Measurements from ENCODE around the gene RUVBL1. TPM values are rescaled to one million over a fixed set of nuclear protein-coding genes. Genes with fewer than 3 reads are reported as not detected.

Gene RUVBL1
- total and polyA plus RNA-seq, 10 of the 15 experiments (the other 5 are each of a cell fraction or from before 2014, with no cell fraction given), result 15.2 to 142 (median 84.2) TPM

DNA sequence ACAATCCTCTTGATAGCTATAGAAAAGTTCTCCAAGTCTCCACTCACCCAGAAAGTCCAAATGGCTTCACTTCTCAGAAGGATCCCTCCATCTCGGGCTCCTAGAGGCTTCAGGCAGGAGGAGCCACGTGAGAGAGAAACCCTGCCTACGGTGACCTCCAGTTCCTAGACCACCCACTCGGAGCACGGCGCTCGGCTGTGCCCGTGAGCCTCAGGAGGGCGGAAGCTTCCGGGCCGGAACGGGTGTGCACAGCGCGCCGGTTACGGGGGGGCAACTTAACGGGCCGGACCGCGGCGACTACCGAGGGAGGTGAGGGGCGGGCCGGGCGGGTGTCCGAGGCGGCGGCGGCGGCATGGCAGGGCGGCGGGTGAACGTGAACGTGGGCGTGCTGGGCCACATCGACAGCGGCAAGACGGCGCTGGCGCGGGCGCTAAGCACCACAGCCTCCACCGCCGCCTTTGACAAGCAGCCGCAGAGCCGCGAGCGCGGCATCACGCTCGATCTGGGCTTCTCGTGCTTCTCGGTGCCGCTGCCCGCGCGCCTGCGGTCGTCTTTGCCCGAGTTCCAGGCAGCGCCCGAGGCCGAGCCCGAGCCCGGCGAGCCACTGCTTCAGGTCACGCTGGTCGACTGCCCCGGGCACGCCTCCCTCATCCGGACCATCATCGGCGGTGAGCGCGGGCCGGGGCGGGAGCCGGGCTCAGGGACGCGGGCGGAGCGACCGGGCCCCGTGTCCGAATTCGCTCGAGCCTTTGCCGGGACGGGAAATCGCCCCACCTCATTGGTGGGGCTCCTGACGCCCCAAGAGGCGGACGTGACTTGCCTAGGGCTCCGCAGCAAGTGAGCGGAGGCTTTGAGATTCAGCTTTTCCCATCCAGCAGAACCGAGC is 29.8 kb upstream of the RUVBL1 start, which contains the start of gene EEFSEC:
EEFSEC (plus strand) TSS at position 326 of the 886 bp plus-strand sequence; CDS start at position 353, 27 bp downstream.
- 1% methylated on average over 55 of the region's 96 CpGs for WGBS (ENCODE audit: insufficient coverage, insufficient replicate concordance, low lambda C conversion rate, missing lambda C conversion rate)
- no peak for FAIRE-seq
- H3K27ac ChIP-seq (ENCODE audit: control insufficient read depth, insufficient read depth), result peak within 1 kb of the TSS; percentile 69
- H3K4me3 ChIP-seq, result peak within 1 kb of the TSS; percentile 66
- in situ Hi-C loops (cut with MboI), result no loop called here
- ChIA-PET RAD21 (ENCODE audit: unreplicated experiment) (interaction anchor here (0.7 to 1.1 kb wide), 5 partner anchors 30 to 345 kb away, joined by 3 to 6 read pairs (median 3); partner anchors contain the start of gene RUVBL1), SMC1A (ENCODE audit: uncharacterized antibody, unreplicated experiment) (interaction anchor here (0.6 to 1.6 kb wide), 4 partner anchors 12 to 97 kb away, joined by 3 to 8 read pairs (median 4); partner anchors contain the start of gene RUVBL1), POLR2A (interaction anchor here (0.6 to 1.1 kb wide), 5 partner anchors 29 to 755 kb away, joined by 4 to 8 read pairs (median 6); partner anchors contain the start of gene RUVBL1), CTCF (interaction anchor here (0.6 to 1.2 kb wide), 3 partner anchors 20 to 527 kb away, joined by 3 to 6 read pairs (median 4); partner anchors contain the start of gene RUVBL1)
- peak within 1 kb of the TSS; percentile 93 for H3K4me2 ChIP-seq (ENCODE audit: control insufficient read depth, insufficient read depth)
- DNase-seq (ENCODE audit: low read depth, low spot score), result peak; percentile 57
- TSS peak; percentile 73 for BruUV-seq (replicated peaks)
- H3K9me3 ChIP-seq (replicated peaks; ENCODE audit: control insufficient read depth, insufficient read depth, low read length), result no peaks in the 10 kb centered on the region; the same call in 2 of the 3 replicates
- H3K36me3 ChIP-seq (ENCODE audit: control insufficient read depth in 2 of 2, insufficient read depth in 2 of 2, low read length in 1 of 2), result peaks cover 0 to 5% of the 10 kb centered on the region in 2 experiments; a peak in 1 of 4 replicates
- peak within 1 kb of the TSS; percentile 100 for H2AFZ ChIP-seq (ENCODE audit: control insufficient read depth, low read depth, low read length)
- H3K79me2 ChIP-seq (ENCODE audit: control insufficient read depth, insufficient read depth, low read length), result peaks cover 9% of the 10 kb centered on the region
- ATAC-seq, result peak; percentile 96
- peak within 1 kb of the TSS; percentile 77 for H3K9ac ChIP-seq (ENCODE audit: control insufficient read depth, insufficient read depth, low read length)
- intact Hi-C loops (cut with micrococcal nuclease; ENCODE audit: unreplicated experiment), result loop anchor here (1.0 kb wide), 1 partner anchor 30 kb away; the partner anchor contains the start of gene RUVBL1
- no peaks in the 10 kb centered on the region for H3K27me3 ChIP-seq (replicated peaks in 1 of 2; ENCODE audit: control insufficient read depth in 2 of 2, insufficient read depth in 2 of 2, low read length in 1 of 2)
- H3K4me1 ChIP-seq (ENCODE audit: control insufficient read depth, insufficient read depth, low read length), result peaks cover 3% of the 10 kb centered on the region; the same call in 1 of the 2 replicates
- H4K20me1 ChIP-seq (ENCODE audit: control insufficient read depth, insufficient read depth), result no peaks in the 10 kb centered on the region
- 0 out of 2 replicates have a peak, but pooled peaks have one; percentile 32 for TF ChIP-seq BRCA1 (IDR thresholded peaks at IDR 0.05; ENCODE audit: low read depth, low read length)
- TF ChIP-seq SIX5 (IDR thresholded peaks at IDR 0.05; ENCODE audit: low read depth, low read length, severe bottlenecking), result peak; percentile 68
- TF ChIP-seq, protein P1, sequence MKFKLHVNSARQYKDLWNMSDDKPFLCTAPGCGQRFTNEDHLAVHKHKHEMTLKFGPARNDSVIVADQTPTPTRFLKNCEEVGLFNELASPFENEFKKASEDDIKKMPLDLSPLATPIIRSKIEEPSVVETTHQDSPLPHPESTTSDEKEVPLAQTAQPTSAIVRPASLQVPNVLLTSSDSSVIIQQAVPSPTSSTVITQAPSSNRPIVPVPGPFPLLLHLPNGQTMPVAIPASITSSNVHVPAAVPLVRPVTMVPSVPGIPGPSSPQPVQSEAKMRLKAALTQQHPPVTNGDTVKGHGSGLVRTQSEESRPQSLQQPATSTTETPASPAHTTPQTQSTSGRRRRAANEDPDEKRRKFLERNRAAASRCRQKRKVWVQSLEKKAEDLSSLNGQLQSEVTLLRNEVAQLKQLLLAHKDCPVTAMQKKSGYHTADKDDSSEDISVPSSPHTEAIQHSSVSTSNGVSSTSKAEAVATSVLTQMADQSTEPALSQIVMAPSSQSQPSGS (IDR thresholded peaks at IDR 0.05; ENCODE audit: low read length), result no peak
- peak; percentile 69 for TF ChIP-seq CREM (IDR thresholded peaks at IDR 0.05; ENCODE audit: low read depth)
- TF ChIP-seq, protein P2, sequence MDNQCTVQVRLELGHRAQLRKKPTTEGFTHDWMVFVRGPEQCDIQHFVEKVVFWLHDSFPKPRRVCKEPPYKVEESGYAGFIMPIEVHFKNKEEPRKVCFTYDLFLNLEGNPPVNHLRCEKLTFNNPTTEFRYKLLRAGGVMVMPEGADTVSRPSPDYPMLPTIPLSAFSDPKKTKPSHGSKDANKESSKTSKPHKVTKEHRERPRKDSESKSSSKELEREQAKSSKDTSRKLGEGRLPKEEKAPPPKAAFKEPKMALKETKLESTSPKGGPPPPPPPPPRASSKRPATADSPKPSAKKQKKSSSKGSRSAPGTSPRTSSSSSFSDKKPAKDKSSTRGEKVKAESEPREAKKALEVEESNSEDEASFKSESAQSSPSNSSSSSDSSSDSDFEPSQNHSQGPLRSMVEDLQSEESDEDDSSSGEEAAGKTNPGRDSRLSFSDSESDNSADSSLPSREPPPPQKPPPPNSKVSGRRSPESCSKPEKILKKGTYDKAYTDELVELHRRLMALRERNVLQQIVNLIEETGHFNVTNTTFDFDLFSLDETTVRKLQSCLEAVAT (IDR thresholded peaks at IDR 0.05), result no peak
- TF ChIP-seq RCOR1 (conservative IDR thresholded peaks at IDR 0.05; ENCODE audit: low read depth, low read length), result no peak
- peak; percentile 54; the same call in 1 of the 2 replicates for TF ChIP-seq CREB1 (IDR thresholded peaks at IDR 0.05; ENCODE audit: low read depth)
- peak; percentile 91 for TF ChIP-seq DPF2 (IDR thresholded peaks at IDR 0.05)
- no peak for TF ChIP-seq MTA2 (IDR thresholded peaks at IDR 0.05; ENCODE audit: low read depth)
- TF ChIP-seq, protein P3, sequence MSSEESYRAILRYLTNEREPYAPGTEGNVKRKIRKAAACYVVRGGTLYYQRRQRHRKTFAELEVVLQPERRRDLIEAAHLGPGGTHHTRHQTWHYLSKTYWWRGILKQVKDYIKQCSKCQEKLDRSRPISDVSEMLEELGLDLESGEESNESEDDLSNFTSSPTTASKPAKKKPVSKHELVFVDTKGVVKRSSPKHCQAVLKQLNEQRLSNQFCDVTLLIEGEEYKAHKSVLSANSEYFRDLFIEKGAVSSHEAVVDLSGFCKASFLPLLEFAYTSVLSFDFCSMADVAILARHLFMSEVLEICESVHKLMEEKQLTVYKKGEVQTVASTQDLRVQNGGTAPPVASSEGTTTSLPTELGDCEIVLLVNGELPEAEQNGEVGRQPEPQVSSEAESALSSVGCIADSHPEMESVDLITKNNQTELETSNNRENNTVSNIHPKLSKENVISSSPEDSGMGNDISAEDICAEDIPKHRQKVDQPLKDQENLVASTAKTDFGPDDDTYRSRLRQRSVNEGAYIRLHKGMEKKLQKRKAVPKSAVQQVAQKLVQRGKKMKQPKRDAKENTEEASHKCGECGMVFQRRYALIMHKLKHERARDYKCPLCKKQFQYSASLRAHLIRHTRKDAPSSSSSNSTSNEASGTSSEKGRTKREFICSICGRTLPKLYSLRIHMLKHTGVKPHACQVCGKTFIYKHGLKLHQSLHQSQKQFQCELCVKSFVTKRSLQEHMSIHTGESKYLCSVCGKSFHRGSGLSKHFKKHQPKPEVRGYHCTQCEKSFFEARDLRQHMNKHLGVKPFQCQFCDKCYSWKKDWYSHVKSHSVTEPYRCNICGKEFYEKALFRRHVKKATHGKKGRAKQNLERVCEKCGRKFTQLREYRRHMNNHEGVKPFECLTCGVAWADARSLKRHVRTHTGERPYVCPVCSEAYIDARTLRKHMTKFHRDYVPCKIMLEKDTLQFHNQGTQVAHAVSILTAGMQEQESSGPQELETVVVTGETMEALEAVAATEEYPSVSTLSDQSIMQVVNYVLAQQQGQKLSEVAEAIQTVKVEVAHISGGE (CRISPR knock-in tag; IDR thresholded peaks at IDR 0.05), result peak; percentile 95
- TF ChIP-seq, protein P4, sequence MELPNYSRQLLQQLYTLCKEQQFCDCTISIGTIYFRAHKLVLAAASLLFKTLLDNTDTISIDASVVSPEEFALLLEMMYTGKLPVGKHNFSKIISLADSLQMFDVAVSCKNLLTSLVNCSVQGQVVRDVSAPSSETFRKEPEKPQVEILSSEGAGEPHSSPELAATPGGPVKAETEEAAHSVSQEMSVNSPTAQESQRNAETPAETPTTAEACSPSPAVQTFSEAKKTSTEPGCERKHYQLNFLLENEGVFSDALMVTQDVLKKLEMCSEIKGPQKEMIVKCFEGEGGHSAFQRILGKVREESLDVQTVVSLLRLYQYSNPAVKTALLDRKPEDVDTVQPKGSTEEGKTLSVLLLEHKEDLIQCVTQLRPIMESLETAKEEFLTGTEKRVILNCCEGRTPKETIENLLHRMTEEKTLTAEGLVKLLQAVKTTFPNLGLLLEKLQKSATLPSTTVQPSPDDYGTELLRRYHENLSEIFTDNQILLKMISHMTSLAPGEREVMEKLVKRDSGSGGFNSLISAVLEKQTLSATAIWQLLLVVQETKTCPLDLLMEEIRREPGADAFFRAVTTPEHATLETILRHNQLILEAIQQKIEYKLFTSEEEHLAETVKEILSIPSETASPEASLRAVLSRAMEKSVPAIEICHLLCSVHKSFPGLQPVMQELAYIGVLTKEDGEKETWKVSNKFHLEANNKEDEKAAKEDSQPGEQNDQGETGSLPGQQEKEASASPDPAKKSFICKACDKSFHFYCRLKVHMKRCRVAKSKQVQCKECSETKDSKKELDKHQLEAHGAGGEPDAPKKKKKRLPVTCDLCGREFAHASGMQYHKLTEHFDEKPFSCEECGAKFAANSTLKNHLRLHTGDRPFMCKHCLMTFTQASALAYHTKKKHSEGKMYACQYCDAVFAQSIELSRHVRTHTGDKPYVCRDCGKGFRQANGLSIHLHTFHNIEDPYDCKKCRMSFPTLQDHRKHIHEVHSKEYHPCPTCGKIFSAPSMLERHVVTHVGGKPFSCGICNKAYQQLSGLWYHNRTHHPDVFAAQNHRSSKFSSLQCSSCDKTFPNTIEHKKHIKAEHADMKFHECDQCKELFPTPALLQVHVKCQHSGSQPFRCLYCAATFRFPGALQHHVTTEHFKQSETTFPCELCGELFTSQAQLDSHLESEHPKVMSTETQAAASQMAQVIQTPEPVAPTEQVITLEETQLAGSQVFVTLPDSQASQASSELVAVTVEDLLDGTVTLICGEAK (IDR thresholded peaks at IDR 0.05; ENCODE audit: borderline replicate concordance), result peak; percentile 95
